Activated T-helper 17 cell treated with anti-CD3 and anti-CD28 coated beads, Interleukin-2, amount 50 U/mL, for 72 hours (primary cell): ENCODE measurements around the gene PINK1. TPM values are rescaled to one million over a fixed set of nuclear protein-coding genes. Genes with fewer than 3 reads are reported as not detected.

Experiments used
- ATAC-seq: fragments of 150-1000 bp; cut with Tn5 transposase; replicated peaks from 2 replicates; pipeline ENCODE4 v1.10.0; 2021; ENCODE audit warnings: mild to moderate bottlenecking, moderate library complexity
- H3K27ac Mint-ChIP-seq: one replicate; pipeline ENCODE4 v1.8.0; 2022; ENCODE audit warnings: mixed read lengths
- H3K27me3 Mint-ChIP-seq: one replicate; pipeline ENCODE4 v1.8.0; 2022; ENCODE audit warnings: mixed read lengths
- H3K36me3 Mint-ChIP-seq: one replicate; pipeline ENCODE4 v1.8.0; 2022; ENCODE audit warnings: low read depth, mild to moderate bottlenecking, mixed read lengths
- H3K4me1 Mint-ChIP-seq: one replicate; pipeline ENCODE4 v1.8.0; 2022; ENCODE audit warnings: mixed read lengths
- H3K4me3 Mint-ChIP-seq: one replicate; pipeline ENCODE4 v1.8.0; 2022; ENCODE audit warnings: mild to moderate bottlenecking, mixed read lengths
- H3K9me3 Mint-ChIP-seq: one replicate; pipeline ENCODE4 v1.8.0; 2022; ENCODE audit warnings: mixed read lengths
- total RNA-seq, 2 donors: library from RNA; stranded (reverse); gene quantifications; one replicate each; pipeline ENCODE4 v1.2.3, GENCODE V29; 2022

PINK1 gene
- 1 to 10 TPM; 4.1 to 4.6 TPM for total RNA-seq

DNA sequence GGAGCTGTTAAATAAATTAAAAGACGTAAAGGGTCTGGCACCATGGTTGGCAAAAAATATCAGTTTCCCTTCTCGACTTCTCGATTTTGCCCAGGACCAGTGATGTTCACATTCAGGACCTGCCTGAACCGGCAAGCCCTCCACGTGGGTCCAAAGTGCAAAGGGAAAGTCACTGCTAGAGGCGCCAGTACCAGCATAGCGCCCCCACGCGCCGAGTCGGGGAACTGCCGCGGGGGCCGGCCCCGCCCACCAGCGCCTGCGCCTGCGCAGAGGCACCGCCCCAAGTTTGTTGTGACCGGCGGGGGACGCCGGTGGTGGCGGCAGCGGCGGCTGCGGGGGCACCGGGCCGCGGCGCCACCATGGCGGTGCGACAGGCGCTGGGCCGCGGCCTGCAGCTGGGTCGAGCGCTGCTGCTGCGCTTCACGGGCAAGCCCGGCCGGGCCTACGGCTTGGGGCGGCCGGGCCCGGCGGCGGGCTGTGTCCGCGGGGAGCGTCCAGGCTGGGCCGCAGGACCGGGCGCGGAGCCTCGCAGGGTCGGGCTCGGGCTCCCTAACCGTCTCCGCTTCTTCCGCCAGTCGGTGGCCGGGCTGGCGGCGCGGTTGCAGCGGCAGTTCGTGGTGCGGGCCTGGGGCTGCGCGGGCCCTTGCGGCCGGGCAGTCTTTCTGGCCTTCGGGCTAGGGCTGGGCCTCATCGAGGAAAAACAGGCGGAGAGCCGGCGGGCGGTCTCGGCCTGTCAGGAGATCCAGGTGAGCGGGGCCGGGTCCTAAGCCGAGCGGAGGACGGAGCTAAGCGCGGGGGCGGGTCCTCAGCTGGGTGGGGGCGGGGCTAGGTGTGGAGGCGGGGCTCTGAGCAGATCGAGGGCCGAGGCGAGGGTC, at the start of gene PINK1:
TSS of gene PINK1 (plus strand) at position 269 of the 875 bp plus-strand sequence. CDS start at position 360, 91 bp downstream.
- Mint-ChIP-seq H3K4me3 (peak within 1 kb of the TSS; percentile 88), H3K36me3 (peaks cover under 1% of the 10 kb centered on the region), H3K4me1 (no peaks in the 10 kb centered on the region), H3K9me3 (no peaks in the 10 kb centered on the region), H3K27ac (peak within 1 kb of the TSS; percentile 81), H3K27me3 (no peaks in the 10 kb centered on the region)
- peak; percentile 88 for ATAC-seq

DNA sequence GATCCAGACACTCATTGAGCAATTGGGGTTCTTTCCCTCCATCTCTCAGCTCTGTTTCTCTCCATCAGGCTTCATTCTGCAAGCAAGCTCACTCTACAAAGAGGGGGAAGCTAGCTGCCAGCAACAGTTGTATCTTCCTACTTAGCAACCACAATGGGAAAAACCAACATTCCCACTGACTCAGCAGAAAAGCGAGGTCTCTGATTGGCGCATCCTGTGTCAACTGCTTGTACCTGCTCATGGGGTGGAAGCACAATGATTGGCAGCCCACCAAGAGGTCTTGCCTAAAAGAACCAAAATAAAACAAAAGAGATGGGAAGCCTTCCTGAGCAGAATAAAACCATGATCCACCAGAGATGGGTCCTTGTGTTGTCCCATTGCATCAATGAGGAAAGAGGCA, 48.4 kb upstream of the PINK1 start:
- Mint-ChIP-seq H3K4me3 (no peak overlapping the region), H3K36me3 (no peaks in the 10 kb centered on the region), H3K4me1 (no peaks in the 10 kb centered on the region), H3K27ac (no peak overlapping the region), H3K27me3 (peaks cover 30% of the 10 kb centered on the region), H3K9me3 (no peaks in the 10 kb centered on the region)
- ATAC-seq: no peak

DNA sequence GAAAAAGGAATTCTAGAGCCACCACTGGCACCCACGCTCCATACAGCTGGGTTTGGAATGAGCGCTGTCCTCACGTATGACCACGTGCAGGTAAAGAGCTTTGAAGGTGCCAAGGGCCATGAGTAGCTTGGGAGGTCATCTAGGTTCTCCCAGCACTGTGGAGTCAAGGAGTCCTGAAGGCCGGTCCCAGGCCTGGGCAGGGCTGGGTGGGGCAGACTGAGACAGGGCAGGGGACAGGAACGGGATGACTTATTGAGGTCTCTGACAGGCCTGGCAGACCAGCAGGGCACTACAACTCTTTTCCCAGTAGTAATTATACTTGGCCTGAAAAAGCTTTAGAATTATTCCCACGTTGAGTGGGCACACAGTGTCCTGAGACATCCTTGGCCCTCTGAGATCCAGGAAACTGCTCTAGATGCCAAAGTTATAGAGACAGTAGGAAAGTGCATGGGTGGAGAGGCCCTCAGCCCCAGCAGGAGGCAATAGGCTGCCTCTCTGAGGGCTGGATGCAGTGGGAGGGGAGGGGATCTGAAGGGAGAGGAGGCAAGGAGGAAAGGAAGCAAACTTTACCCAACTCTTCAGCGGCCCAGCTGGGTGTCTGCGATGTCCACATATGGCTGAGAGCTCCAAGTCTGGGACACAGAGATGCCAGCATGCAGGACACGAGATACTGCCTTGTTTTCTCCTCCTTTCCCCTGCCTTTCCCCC, 46.2 kb upstream of the PINK1 start:
- Mint-ChIP-seq H3K36me3 (no peaks in the 10 kb centered on the region), H3K27me3 (peaks cover 43% of the 10 kb centered on the region), H3K9me3 (no peaks in the 10 kb centered on the region), H3K4me3 (no peak overlapping the region), H3K4me1 (no peaks in the 10 kb centered on the region), H3K27ac (no peak overlapping the region)
- no peak for ATAC-seq

DNA sequence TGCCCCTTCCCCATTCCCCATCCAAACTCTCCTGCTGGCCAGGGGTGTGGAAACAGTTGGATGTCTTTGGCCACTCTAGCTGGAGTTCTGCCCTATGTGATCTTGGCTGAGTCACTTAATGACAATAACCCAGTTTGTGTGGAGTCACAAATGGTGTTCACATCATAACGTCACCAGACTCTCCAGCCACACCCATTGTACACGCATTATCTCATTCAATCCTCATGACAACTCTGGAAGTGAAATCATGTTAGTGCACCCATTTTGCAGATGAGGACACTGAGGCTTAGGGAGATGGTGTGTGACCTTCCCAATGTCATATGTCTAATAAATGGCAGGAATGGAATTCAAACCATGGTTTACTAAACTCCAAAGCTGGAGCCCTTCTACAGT, 45.6 kb upstream of the PINK1 start:
- H3K27me3 Mint-ChIP-seq: peaks cover 47% of the 10 kb centered on the region
- ATAC-seq: no peak

DNA sequence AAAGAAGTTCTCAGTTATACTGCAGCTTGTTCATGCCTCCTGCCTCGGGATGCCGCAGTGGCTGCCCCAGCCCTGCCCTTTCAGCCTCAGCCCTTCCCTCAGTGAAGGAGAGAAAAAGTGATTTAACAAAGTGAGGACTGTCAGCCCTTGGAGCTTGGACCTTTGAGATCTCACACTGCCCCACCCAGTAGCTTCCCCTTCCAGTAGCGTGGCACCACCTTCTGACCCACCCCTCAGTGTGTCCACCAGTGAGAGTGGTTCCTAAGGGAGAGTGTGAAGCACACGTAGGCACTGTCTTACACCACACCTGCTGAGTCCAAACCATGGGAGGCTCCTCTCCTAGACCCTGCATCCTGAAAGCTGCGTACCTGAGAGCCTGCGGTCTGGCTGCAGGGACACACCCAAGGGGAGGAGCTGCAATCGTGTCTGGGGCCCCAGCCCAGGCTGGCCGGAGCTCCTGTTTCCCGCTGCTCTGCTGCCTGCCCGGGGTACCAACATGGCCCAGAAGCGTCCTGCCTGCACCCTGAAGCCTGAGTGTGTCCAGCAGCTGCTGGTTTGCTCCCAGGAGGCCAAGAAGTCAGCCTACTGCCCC, 44.5 kb upstream of the PINK1 start, which contains the start of gene CDA:
TSS of gene CDA (plus strand) at position 464 of the 592 bp plus-strand sequence. CDS start at position 497, 33 bp downstream.
- Mint-ChIP-seq H3K4me1 (no peaks in the 10 kb centered on the region), H3K27me3 (peaks cover 45% of the 10 kb centered on the region), H3K36me3 (no peaks in the 10 kb centered on the region), H3K27ac (no peak within 1 kb of the TSS), H3K4me3 (no peak within 1 kb of the TSS), H3K9me3 (no peaks in the 10 kb centered on the region)
- no peak for ATAC-seq

More for the DNA sequence above, 45.6 kb upstream of the PINK1 start:
- Mint-ChIP-seq H3K4me3 (no peak overlapping the region), H3K27ac (no peak overlapping the region), H3K36me3 (no peaks in the 10 kb centered on the region), H3K9me3 (no peaks in the 10 kb centered on the region), H3K4me1 (no peaks in the 10 kb centered on the region)

DNA sequence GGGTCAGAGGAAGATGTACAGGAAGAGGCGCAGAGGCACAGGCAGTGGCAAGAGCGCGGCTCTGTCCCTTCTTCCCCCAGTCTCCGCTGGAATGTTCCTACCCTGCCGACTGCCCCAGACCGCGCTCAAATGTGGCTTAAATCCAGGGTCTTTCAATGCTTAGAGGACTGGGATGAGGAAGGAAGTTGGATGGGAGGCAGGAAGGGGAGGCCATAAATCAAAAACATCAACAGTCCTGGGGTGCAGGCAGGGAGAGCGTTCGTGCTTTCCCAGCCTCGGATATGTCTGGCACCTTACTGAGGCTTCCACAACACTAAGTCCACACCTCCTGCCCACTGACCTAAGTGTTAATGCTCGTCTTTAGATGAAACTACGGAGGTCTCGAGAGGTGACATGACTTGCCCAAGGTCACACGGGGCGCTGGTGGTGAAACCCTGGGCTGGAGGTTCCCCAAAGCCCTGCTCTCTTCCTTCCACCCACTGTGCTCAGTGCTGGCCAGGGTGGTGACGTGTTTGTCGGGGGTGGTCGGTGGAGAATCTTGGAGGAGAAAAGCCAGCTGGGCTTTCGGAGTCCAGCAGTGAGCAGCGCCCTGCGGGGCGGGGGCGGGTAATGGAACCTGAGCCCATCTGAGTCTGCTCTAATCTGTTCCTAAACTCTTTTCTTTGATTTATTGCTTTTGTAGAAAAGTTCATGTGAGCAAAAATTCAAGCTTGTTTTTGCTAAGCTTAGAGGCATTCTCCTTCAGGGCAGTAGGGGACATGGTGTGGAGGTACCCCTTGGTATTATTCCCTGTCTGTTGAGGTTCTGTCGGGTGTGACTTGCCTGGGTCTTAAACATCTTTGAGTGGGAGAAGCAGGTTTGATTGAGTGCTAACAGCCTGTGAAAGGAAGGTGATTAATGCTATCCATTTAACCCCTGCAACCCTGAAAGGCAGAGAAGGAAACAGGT, 43.7 kb upstream of the PINK1 start:
- Mint-ChIP-seq H3K4me3 (no peak overlapping the region), H3K4me1 (no peaks in the 10 kb centered on the region), H3K36me3 (no peaks in the 10 kb centered on the region), H3K27me3 (peaks cover 46% of the 10 kb centered on the region), H3K9me3 (no peaks in the 10 kb centered on the region), H3K27ac (no peak overlapping the region)
- no peak for ATAC-seq

DNA sequence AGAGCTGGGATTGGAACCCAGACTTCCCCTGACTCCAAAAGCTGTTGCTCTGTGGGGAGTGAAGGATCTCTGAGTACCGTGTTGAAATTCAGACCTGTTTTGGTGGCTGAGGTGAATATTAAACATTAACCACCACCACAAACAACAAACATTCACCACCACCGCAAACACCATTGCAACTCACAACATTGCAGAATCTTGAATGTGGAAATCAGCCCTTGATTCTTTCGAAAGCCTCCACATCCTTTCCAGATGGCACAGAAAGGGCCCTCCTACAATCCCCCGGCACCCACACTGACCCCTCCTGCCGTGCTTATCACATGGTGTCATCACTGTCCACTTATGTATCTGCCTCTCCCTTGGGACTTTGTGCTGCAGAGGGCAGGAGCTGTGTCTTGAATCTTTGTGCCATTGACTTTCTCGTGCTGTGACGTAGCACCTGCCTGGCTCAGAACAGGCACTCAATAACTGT, 42.9 kb upstream of the PINK1 start:
- Mint-ChIP-seq H3K4me3 (no peak overlapping the region), H3K27me3 (peaks cover 46% of the 10 kb centered on the region), H3K36me3 (no peaks in the 10 kb centered on the region), H3K27ac (no peak overlapping the region), H3K9me3 (no peaks in the 10 kb centered on the region), H3K4me1 (no peaks in the 10 kb centered on the region)
- no peak for ATAC-seq

DNA sequence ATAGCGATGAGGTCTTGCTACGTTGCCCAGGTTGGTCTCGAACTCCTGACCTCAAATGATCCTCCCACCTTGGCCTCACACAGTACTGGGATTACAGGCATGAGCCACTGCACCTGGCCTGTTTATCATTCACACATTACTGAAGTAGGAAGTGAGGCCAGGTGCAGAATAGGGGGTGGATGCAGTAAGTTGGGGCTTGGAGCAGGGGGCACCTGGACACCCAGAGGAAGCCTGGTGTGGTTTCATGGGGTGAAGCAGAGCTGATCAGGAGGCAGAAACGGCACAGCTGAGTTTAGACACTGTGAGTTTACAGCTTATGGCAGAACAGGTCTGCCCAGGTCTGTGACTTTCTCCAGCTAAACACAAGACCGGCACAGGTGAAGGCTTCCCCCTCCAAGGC, 39.5 kb upstream of the PINK1 start:
- ATAC-seq: no peak
- Mint-ChIP-seq H3K9me3 (no peaks in the 10 kb centered on the region), H3K27me3 (peaks cover 40% of the 10 kb centered on the region), H3K27ac (no peak overlapping the region), H3K4me3 (no peak overlapping the region), H3K4me1 (no peaks in the 10 kb centered on the region), H3K36me3 (no peaks in the 10 kb centered on the region)

DNA sequence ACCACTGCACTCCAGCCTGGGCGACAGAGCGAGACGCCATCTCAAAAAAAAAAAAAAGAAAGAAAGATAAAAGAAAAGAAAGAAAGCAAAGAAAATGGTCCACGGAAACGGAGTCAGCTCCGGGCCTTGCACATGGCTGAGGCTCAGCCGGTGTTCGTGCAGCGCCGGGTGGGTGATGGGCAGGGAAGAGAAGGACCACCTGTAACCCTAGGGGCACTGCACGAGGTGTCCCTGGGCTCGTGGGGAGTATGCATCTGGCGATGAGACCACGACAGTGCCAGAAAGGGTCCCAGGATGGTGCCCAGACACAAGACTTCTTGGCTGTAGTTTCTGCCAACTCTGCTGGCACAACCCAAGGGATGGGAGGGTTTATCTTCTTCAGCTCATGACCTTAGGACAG, 38.5 kb upstream of the PINK1 start:
- Mint-ChIP-seq H3K9me3 (no peaks in the 10 kb centered on the region), H3K36me3 (no peaks in the 10 kb centered on the region), H3K27ac (no peak overlapping the region), H3K4me3 (no peak overlapping the region), H3K4me1 (no peaks in the 10 kb centered on the region), H3K27me3 (peaks cover 33% of the 10 kb centered on the region)
- no peak for ATAC-seq

DNA sequence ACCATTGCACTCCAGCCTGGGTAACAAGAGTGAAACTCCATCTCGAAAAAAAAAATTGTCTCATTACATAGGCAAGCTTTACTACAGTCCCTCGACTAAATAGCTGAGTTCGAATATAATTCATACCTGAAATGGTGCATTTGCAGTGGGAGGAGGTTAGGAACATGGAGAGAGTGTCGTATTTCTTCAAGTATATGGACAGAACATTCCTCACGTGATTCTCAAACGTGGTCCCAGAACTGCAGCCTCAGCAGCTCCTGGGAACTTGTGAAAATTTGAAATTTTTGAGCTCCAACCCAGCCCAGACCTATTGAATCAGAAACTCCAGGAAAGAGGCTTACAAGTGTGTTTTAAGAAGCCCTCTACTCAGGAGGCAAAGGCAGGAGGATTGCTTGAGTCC, 37.2 kb upstream of the PINK1 start:
- Mint-ChIP-seq H3K27me3 (peaks cover 24% of the 10 kb centered on the region), H3K36me3 (no peaks in the 10 kb centered on the region), H3K4me3 (no peak overlapping the region), H3K9me3 (no peaks in the 10 kb centered on the region), H3K4me1 (no peaks in the 10 kb centered on the region), H3K27ac (no peak overlapping the region)
- no peak for ATAC-seq

DNA sequence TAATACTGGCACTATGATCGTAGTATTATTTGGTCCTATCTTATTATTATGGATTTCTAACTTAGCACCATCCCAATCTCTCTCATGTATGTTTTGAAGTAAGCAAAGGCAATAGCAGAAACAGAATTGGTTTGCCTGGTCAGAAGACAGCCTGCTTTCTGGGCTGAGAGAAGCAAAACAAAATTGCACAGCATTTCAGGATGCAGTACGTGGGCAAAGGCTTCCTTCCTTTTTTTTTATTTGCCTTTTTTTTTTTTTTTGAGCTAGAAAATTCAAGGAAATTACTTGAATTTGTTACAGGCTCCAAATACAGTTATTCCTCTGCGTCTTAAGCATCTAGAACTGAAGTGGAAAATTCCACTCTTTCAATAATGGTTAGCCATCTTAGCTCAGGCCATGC, 35.6 kb upstream of the PINK1 start:
- no peaks in the 10 kb centered on the region for H3K36me3 Mint-ChIP-seq
- H3K27me3 Mint-ChIP-seq: peaks cover 13% of the 10 kb centered on the region
- no peak for ATAC-seq
- H3K9me3 Mint-ChIP-seq: no peaks in the 10 kb centered on the region
- H3K4me3 Mint-ChIP-seq: no peak overlapping the region
- H3K27ac Mint-ChIP-seq: no peak overlapping the region
- H3K4me1 Mint-ChIP-seq: no peaks in the 10 kb centered on the region

DNA sequence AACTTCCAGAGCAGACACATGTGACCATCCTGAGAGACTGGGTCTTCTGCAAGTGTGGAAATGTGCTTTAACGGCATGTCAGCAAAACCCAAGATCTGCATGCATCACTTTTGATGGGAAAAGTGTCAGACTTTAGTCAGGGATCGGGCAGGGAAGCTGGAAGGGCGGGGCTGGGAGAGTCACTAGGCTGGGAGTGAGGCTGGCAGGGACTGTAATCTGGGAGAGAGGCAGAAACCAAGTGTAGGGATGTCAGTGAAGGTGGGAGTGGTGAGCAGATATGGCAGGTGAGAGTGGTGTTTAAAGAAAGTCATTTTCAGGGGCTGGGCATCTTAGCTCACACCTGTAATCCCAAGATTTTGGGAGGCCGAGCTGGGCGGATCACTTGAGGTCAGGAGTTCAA, 33.1 kb upstream of the PINK1 start:
- no peak overlapping the region for H3K27ac Mint-ChIP-seq
- peaks cover 11% of the 10 kb centered on the region for H3K27me3 Mint-ChIP-seq
- H3K9me3 Mint-ChIP-seq: no peaks in the 10 kb centered on the region
- H3K4me3 Mint-ChIP-seq: no peak overlapping the region
- ATAC-seq: no peak
- no peaks in the 10 kb centered on the region for H3K36me3 Mint-ChIP-seq
- no peaks in the 10 kb centered on the region for H3K4me1 Mint-ChIP-seq

DNA sequence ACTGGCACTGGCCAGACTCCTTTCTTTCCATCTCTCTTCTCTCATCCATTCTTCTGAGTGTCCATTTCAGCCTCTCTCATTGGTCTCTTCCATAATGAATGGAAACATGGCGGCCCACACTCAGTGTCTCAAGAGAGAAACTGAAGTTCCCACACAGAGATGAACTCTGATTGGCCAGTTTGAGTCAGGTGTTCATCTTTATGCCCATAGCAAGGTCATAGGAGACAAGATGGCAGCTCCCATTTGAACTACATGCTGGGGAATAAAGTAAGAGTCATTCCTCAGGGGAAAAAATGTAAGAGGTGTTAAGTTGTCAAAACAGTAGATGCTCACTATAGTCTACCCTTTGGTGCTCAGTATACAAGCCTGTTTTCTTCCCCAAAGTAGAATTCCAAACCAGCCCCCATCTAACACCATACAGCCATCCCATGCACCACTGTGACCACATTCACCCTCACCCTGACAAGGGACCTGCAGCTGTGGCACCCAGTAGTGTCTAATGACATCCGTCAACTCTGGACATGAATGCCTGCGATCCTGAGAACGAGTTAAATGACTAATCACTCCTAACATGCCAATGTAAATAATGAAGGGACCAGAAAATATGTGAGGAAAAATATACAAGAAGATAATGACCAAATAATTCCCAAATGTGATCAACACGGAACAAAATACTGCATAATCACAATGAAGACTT, 32.0 kb upstream of the PINK1 start:
- no peak for ATAC-seq
- H3K4me1 Mint-ChIP-seq: no peaks in the 10 kb centered on the region
- peaks cover 11% of the 10 kb centered on the region for H3K27me3 Mint-ChIP-seq
- H3K27ac Mint-ChIP-seq: no peak overlapping the region
- no peak overlapping the region for H3K4me3 Mint-ChIP-seq
- H3K36me3 Mint-ChIP-seq: no peaks in the 10 kb centered on the region
- H3K9me3 Mint-ChIP-seq: no peaks in the 10 kb centered on the region
